GM18870 (cell line): Measurements from ENCODE around the gene TLR8.

Experiments used
- ATAC-seq: cut with Tn5 transposase; IDR thresholded peaks from one replicate; pipeline ENCODE4 v1.9.1; 2021; ENCODE audit warnings: moderate library complexity; ENCODE audit not compliant: unreplicated experiment

The TLR8 gene

GRCh38 chrX:12906046-12906761, at the start of gene TLR8:
Gene TLR8, plus strand, starts transcription at chrX:12906620. Its CDS starts 87 bp downstream, at chrX:12906707.
- ATAC-seq, result no peak

- ATAC-seq, result no peak
These were observed 41.1 kb upstream of the TLR8 start for GRCh38 chrX:12865359-12865758.

- ATAC-seq, result no peak
These were observed 39.7 kb upstream of the TLR8 start, which contains the start of gene TLR7 for GRCh38 chrX:12866451-12867377. Gene TLR7, plus strand, starts transcription at chrX:12867072. Its CDS starts 507 bp downstream, at chrX:12867579.

GRCh38 chrX:12867685-12868084, 38.7 kb upstream of the TLR8 start:
- no peak for ATAC-seq

GRCh38 chrX:12868747-12869146, 37.7 kb upstream of the TLR8 start:
- peak; percentile 63 for ATAC-seq

- no peak for ATAC-seq
These were observed 35.2 kb upstream of the TLR8 start for GRCh38 chrX:12871257-12871656.

GRCh38 chrX:12872741-12873140, 33.7 kb upstream of the TLR8 start:
- no peak for ATAC-seq

GRCh38 chrX:12874581-12874980, 31.8 kb upstream of the TLR8 start:
- no peak for ATAC-seq

- ATAC-seq, result no peak
These were observed 29.0 kb upstream of the TLR8 start for GRCh38 chrX:12877386-12877785.

GRCh38 chrX:12878536-12878935, 27.9 kb upstream of the TLR8 start:
- ATAC-seq, result no peak

- no peak for ATAC-seq
These were observed 24.5 kb upstream of the TLR8 start for GRCh38 chrX:12881914-12882313.

GRCh38 chrX:12885508-12885907, 20.9 kb upstream of the TLR8 start:
- ATAC-seq, result no peak

GRCh38 chrX:12886545-12886944, 19.9 kb upstream of the TLR8 start:
- ATAC-seq, result no peak

- ATAC-seq, result no peak
These were observed 19.3 kb upstream of the TLR8 start for GRCh38 chrX:12887141-12887540.

GRCh38 chrX:12887767-12888166, 18.7 kb upstream of the TLR8 start:
- ATAC-seq, result no peak

GRCh38 chrX:12890467-12890866, 16.0 kb upstream of the TLR8 start:
- ATAC-seq, result peak; percentile 73

- no peak for ATAC-seq
These were observed 15.2 kb upstream of the TLR8 start for GRCh38 chrX:12891171-12891570.

- ATAC-seq, result peak; percentile 47
These were observed 14.4 kb upstream of the TLR8 start for GRCh38 chrX:12891915-12892506.

GRCh38 chrX:12892716-12893115, 13.7 kb upstream of the TLR8 start:
- no peak for ATAC-seq

GRCh38 chrX:12894074-12895030, 12.1 kb upstream of the TLR8 start:
- no peak for ATAC-seq
